Lower leg skin (tissue), 3 donors: Measurements from ENCODE around the gene CD34.
"Not testable (repeated sequence)": the region's sequence is repeated elsewhere in the genome, so short reads cannot be mapped to it uniquely, and the experiment has no call there.

Experiments used
- CTCF ChIP-seq, 3 donors: fragments of 450-650 bp; IDR thresholded peaks; one replicate each; pipeline ENCODE4 v1.5.1; 2016; ENCODE audit warnings: antibody characterized with exemption in 3 of 3, mild to moderate bottlenecking in 3 of 3, moderate library complexity in 2 of 3
- POLR2A ChIP-seq, 2 donors: fragments of 450-650 bp; IDR thresholded peaks; one replicate each; pipeline ENCODE4 v1.6.1; 2016 to 2017; ENCODE audit warnings: antibody characterized with exemption in 2 of 2, mild to moderate bottlenecking in 1 of 2, moderate library complexity in 1 of 2

GRCh38 chr1:207877914-207878313 lies 33.0 kb downstream of the CD34 start:
- TF ChIP-seq POLR2A, CTCF (IDR thresholded peaks at IDR 0.05): not testable (repeated sequence)
